ENCODE measurements around the gene DLL1. TPM values are rescaled to one million over a fixed set of nuclear protein-coding genes. Genes with fewer than 3 reads are reported as not detected.
"Not testable (repeated sequence)": the region's sequence is repeated elsewhere in the genome, so short reads cannot be mapped to it uniquely, and the experiment has no call there.

The DLL1 gene
- total RNA-seq, 1 donor from 2014 or later = 11.7 TPM

DNA sequence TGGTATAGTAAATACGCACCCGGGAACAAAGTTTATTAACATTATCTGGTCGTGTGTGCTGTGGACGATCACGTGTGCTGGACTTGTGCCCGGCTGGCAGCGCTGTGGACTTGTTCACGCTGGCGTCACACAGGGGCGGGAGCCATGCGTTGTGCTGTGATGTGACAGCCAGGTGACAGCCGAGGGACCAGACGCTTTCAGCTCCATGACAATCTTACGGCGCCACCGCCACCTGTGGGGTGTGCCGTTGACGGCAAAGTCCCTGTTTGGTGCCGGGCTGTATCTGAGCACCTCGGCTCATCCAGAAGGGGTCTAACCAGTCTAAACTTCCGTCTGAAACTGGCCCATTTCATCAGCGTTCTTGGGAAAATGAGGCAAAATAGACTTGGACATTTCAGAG lies 25.2 kb downstream of the DLL1 start:
- no peak for TF ChIP-seq CTCF (conservative IDR thresholded peaks at IDR 0.05)
- H3K4me3 Mint-ChIP-seq = peak overlapping the region; percentile 55
- H3K27me3 Mint-ChIP-seq = peaks cover 6% of the 10 kb centered on the region
- H3K4me1 Mint-ChIP-seq (ENCODE audit: unreplicated experiment) = peaks cover 34% of the 10 kb centered on the region
- DNase-seq (ENCODE audit: extremely low spot score, unreplicated experiment) = no peak
- peak overlapping the region; percentile 78 for H3K27ac Mint-ChIP-seq
- H3K36me3 Mint-ChIP-seq = no peaks in the 10 kb centered on the region
- H3K9me3 Mint-ChIP-seq = no peaks in the 10 kb centered on the region

GRCh38 chr6:170264644-170265043 lies 26.2 kb downstream of the DLL1 start:
- H3K4me3 Mint-ChIP-seq; DNase-seq (ENCODE audit: extremely low spot score, unreplicated experiment); H3K9me3 Mint-ChIP-seq; H3K27me3 Mint-ChIP-seq; H3K27ac Mint-ChIP-seq; H3K36me3 Mint-ChIP-seq: not testable (repeated sequence)
- H3K4me1 Mint-ChIP-seq (ENCODE audit: unreplicated experiment) = peaks cover 28% of the 10 kb centered on the region

DNA sequence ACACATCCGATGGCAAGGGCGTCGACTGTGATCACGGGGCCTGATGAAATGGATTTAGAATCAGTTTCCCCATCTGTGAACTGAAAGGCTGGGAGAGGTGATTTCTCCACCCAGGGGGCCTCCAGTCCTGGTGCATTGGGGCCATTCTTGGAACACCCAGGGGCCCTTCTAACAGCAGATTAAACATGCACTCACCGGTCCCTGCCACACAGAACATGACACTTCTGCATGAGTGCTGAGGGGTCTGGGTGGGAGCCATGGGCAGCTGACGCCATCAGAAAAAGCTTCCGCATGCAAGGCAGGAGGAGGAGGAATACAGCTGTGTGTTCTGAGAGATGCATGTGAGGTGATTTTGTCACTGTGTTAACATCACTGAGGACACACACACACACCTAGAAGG lies 26.8 kb downstream of the DLL1 start:
- Mint-ChIP-seq H3K4me3 (no peak overlapping the region), H3K27me3 (peaks cover 6% of the 10 kb centered on the region), H3K27ac (no peak overlapping the region), H3K36me3 (no peaks in the 10 kb centered on the region), H3K9me3 (no peaks in the 10 kb centered on the region), H3K4me1 (ENCODE audit: unreplicated experiment) (peaks cover 23% of the 10 kb centered on the region)
- DNase-seq (ENCODE audit: extremely low spot score, unreplicated experiment) = no peak
- TF ChIP-seq CTCF (conservative IDR thresholded peaks at IDR 0.05) = no peak

GRCh38 chr6:170263410-170263809 lies 27.5 kb downstream of the DLL1 start:
- Mint-ChIP-seq H3K36me3 (no peaks in the 10 kb centered on the region), H3K27ac (no peak overlapping the region)

DNA sequence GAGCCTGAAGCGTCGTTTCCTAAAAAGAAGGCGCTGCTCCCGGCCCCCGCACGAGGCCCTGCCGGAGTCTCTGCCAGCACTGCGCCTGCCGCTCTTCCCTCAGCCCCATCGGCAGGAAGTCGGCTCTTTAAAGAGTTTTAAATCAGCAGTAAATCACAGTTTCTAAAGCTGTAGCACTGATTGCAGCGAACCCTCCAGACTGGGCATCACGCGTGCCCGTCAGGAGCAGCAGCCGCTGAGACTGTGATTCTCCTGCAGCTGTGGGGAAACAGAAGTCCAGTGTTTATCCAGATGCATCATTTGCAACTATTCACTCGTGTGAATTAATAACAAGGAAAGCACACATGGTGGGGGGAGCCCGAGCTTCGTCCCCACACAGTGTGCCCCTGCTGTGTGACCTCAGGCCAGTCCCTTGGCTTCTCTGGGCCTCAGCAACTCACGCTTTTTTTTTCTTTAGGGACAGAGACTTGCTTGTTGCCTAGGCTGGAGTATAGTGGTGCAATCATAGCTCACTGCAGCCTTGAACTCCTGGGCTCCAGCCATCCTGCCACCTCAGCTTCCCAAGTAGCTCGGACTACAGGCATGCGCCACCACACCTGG lies 28.3 kb downstream of the DLL1 start:
- no peak overlapping the region for H3K4me3 Mint-ChIP-seq
- no peak for DNase-seq (ENCODE audit: extremely low spot score, unreplicated experiment)
- no peak for TF ChIP-seq CTCF (conservative IDR thresholded peaks at IDR 0.05)
- H3K4me1 Mint-ChIP-seq (ENCODE audit: unreplicated experiment) = peaks cover 18% of the 10 kb centered on the region
- H3K27me3 Mint-ChIP-seq = peaks cover 6% of the 10 kb centered on the region
- H3K9me3 Mint-ChIP-seq = no peaks in the 10 kb centered on the region
- no peak overlapping the region for H3K27ac Mint-ChIP-seq
- no peaks in the 10 kb centered on the region for H3K36me3 Mint-ChIP-seq

More at GRCh38 chr6:170263410-170263809, 27.5 kb downstream of the DLL1 start:
- peaks cover 23% of the 10 kb centered on the region for H3K4me1 Mint-ChIP-seq (ENCODE audit: unreplicated experiment)
- no peak for DNase-seq (ENCODE audit: extremely low spot score, unreplicated experiment)
- peaks cover 6% of the 10 kb centered on the region for H3K27me3 Mint-ChIP-seq
- no peak overlapping the region for H3K4me3 Mint-ChIP-seq
- no peak for TF ChIP-seq CTCF (conservative IDR thresholded peaks at IDR 0.05)
- H3K9me3 Mint-ChIP-seq = no peaks in the 10 kb centered on the region

GRCh38 chr6:170261643-170262488 lies 29.0 kb downstream of the DLL1 start:
- TF ChIP-seq CTCF (conservative IDR thresholded peaks at IDR 0.05) = no peak
- Mint-ChIP-seq H3K27me3 (peaks cover 6% of the 10 kb centered on the region), H3K4me1 (ENCODE audit: unreplicated experiment) (peaks cover 18% of the 10 kb centered on the region), H3K4me3 (no peak overlapping the region), H3K9me3 (no peaks in the 10 kb centered on the region), H3K36me3 (no peaks in the 10 kb centered on the region), H3K27ac (no peak overlapping the region)
- DNase-seq (ENCODE audit: extremely low spot score, unreplicated experiment) = no peak
